KMS-11 (cell line): Measurements from ENCODE around the gene TCF15.
"Not testable (repeated sequence)": the region's sequence is repeated elsewhere in the genome, so short reads cannot be mapped to it uniquely, and the experiment has no call there.

Experiments used
- H2AFZ ChIP-seq: fragments of 200-600 bp; sonication (generic); 2 replicates; pipeline ENCODE4 v1.6.1; 2016; ENCODE audit warnings: antibody characterized with exemption, mixed run types, low read depth
- H3K27ac ChIP-seq: fragments of 200-600 bp; sonication (generic); 2 replicates; pipeline ENCODE4 v1.6.1; 2016; ENCODE audit warnings: mild to moderate bottlenecking, mixed run types
- H3K27me3 ChIP-seq: fragments of 200-600 bp; sonication (generic); 2 replicates; pipeline ENCODE4 v1.6.1; 2017; ENCODE audit warnings: mild to moderate bottlenecking, low read depth, mixed run types, moderate library complexity; ENCODE audit not compliant: insufficient read depth
- H3K36me3 ChIP-seq: fragments of 200-600 bp; sonication (generic); 2 replicates; pipeline ENCODE4 v1.6.1; 2017; ENCODE audit warnings: mild to moderate bottlenecking, mixed run types; ENCODE audit not compliant: insufficient read depth
- H3K4me1 ChIP-seq: fragments of 200-600 bp; sonication (generic); 2 replicates; pipeline ENCODE4 v1.6.1; 2016; ENCODE audit warnings: mild to moderate bottlenecking, low read depth, mixed run types; ENCODE audit not compliant: poor library complexity, severe bottlenecking
- H3K4me2 ChIP-seq: fragments of 200-600 bp; sonication (generic); 2 replicates; pipeline ENCODE4 v1.7.0; 2016; ENCODE audit warnings: mild to moderate bottlenecking, mixed run types
- H3K4me3 ChIP-seq: fragments of 200-600 bp; sonication (generic); IDR thresholded peaks from 2 replicates; pipeline ENCODE4 v1.6.1; 2017; ENCODE audit warnings: low read depth, low read length, mixed read lengths; ENCODE audit not compliant: insufficient read depth
- H3K79me2 ChIP-seq: fragments of 200-600 bp; sonication (generic); 2 replicates; pipeline ENCODE4 v1.6.1; 2016; ENCODE audit warnings: low read depth, mixed run types; ENCODE audit not compliant: insufficient read depth
- H3K9ac ChIP-seq: fragments of 200-600 bp; sonication (generic); 2 replicates; pipeline ENCODE4 v1.6.1; 2016; ENCODE audit warnings: mild to moderate bottlenecking, mixed run types
- H4K20me1 ChIP-seq: fragments of 200-600 bp; sonication (generic); 2 replicates; pipeline ENCODE4 v1.6.1; 2016; ENCODE audit warnings: mild to moderate bottlenecking, mixed run types; ENCODE audit not compliant: insufficient read depth
- TF ChIP-seq, protein P1 (sequence below): fragments of 200-600 bp; sonication (generic); conservative IDR thresholded peaks from 2 replicates; pipeline ENCODE4 v1.6.1; 2017; ENCODE audit warnings: low read depth, mild to moderate bottlenecking, antibody characterized with exemption, low read length, moderate library complexity, mixed read lengths

Gene TCF15

GRCh38 chr20:642398-643174 is 32.5 kb upstream of the TCF15 start:
- Histone ChIP-seq H3K79me2 (no peaks in the 10 kb centered on the region), H4K20me1 (no peaks in the 10 kb centered on the region), H3K4me1 (peaks cover 11% of the 10 kb centered on the region), H3K4me3 (no peak overlapping the region), H3K4me2 (no peak overlapping the region), H2AFZ (no peak overlapping the region), H3K36me3 (no peaks in the 10 kb centered on the region), H3K27me3 (no peaks in the 10 kb centered on the region), H3K27ac (no peak overlapping the region), H3K9ac (no peak overlapping the region)
- TF ChIP-seq, protein P1, sequence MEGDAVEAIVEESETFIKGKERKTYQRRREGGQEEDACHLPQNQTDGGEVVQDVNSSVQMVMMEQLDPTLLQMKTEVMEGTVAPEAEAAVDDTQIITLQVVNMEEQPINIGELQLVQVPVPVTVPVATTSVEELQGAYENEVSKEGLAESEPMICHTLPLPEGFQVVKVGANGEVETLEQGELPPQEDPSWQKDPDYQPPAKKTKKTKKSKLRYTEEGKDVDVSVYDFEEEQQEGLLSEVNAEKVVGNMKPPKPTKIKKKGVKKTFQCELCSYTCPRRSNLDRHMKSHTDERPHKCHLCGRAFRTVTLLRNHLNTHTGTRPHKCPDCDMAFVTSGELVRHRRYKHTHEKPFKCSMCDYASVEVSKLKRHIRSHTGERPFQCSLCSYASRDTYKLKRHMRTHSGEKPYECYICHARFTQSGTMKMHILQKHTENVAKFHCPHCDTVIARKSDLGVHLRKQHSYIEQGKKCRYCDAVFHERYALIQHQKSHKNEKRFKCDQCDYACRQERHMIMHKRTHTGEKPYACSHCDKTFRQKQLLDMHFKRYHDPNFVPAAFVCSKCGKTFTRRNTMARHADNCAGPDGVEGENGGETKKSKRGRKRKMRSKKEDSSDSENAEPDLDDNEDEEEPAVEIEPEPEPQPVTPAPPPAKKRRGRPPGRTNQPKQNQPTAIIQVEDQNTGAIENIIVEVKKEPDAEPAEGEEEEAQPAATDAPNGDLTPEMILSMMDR: no peak

GRCh38 chr20:642013-642397 is 31.9 kb upstream of the TCF15 start:
- H3K4me2 ChIP-seq, H3K9ac ChIP-seq, H2AFZ ChIP-seq, H3K27ac ChIP-seq, H3K27me3 ChIP-seq, H3K36me3 ChIP-seq, H3K4me3 ChIP-seq, H3K79me2 ChIP-seq, H4K20me1 ChIP-seq: not testable (repeated sequence)
- H3K4me1 ChIP-seq: peaks cover 11% of the 10 kb centered on the region

DNA sequence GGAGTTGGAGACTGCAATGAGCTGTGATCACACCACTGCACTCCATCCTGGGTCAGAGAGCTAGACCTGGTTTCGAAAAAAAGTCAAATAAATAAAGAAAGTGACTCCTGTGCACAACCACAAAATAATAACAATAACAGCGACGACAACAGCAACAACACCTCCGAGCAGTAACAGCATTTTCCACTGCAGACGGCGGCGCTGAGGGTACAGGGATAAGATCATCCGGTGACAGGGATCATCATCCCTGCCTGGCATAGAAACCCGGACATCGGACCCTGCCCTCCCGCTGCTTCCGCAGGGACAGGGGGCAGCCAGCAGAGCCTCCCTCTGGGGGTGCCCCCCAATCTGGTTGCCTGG is 31.4 kb upstream of the TCF15 start:
- H3K4me2 ChIP-seq: no peak overlapping the region
- H3K9ac ChIP-seq: no peak overlapping the region
- H3K4me3 ChIP-seq: no peak overlapping the region
- H3K27me3 ChIP-seq: no peaks in the 10 kb centered on the region
- H3K27ac ChIP-seq: no peak overlapping the region
- H2AFZ ChIP-seq: no peak overlapping the region
- peaks cover 11% of the 10 kb centered on the region for H3K4me1 ChIP-seq
- no peaks in the 10 kb centered on the region for H3K36me3 ChIP-seq
- H3K79me2 ChIP-seq: no peaks in the 10 kb centered on the region
- no peaks in the 10 kb centered on the region for H4K20me1 ChIP-seq
- TF ChIP-seq, protein P1: no peak

DNA sequence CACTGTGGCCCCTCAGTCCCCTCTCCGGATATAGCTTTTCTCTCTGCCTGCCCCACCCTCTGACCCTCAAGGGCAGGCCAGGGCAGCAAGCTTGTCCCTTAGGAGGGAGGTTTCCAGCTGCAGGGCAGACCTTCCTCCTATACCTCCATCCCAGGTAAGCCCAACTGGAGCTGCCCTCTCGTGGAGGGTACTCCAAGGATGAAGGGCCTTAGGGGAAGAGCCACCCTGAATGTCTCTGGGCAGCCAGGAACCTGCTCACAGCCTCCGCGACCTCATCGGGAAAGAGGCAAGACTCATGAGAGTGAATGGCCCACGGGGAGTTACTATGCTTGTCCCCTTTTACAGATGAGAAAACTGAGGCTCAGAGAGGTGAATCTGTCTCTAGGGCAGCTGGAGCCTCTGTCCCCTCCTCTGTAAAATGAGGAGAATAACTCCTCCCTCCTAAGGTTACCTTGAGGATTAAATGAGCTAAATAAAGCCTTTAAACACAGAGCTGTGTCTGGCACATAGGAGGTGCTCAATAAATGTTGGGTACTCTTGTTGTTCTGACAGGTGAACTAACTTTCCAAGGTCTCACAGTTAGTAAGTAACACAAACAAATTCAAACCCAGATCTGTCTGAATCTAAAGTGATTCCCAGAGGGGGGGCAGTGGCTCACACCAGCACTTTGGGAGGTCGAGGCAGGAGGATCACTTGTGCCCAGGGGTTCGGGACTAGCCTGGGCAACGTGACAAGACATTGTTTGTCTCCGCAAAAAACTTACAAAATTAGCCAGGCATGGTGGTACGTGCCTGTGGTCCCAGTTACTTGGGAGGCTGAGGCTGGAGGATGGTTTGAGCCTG is 30.8 kb upstream of the TCF15 start:
- H3K4me1 ChIP-seq: peaks cover 11% of the 10 kb centered on the region
- TF ChIP-seq, protein P1: no peak
- H3K4me2 ChIP-seq: no peak overlapping the region
- no peak overlapping the region for H3K4me3 ChIP-seq
- no peaks in the 10 kb centered on the region for H4K20me1 ChIP-seq
- no peak overlapping the region for H3K27ac ChIP-seq
- H3K27me3 ChIP-seq: no peaks in the 10 kb centered on the region
- H3K79me2 ChIP-seq: no peaks in the 10 kb centered on the region
- H3K36me3 ChIP-seq: no peaks in the 10 kb centered on the region
- H2AFZ ChIP-seq: no peak overlapping the region
- no peak overlapping the region for H3K9ac ChIP-seq

DNA sequence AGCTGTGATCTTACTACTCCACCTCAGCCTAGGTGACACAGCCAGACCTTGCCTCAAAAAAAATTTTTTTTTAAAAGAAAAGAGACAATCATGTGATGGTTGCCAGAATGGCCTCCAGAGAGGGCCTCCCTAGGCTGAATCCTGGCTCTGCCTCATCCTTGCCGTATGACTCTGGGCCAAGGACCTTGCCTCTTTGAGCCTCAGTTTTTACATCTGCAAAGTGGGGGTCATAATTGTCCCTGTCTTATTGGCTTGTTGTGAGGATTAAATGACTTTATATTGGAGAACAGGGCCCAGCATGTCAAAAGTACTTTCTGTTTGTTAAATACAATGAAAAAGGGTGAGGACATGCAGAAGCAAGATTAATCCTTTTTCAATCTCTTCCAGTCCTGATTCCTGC is 28.5 kb upstream of the TCF15 start:
- H3K79me2 ChIP-seq: no peaks in the 10 kb centered on the region
- no peaks in the 10 kb centered on the region for H4K20me1 ChIP-seq
- H3K36me3 ChIP-seq: no peaks in the 10 kb centered on the region
- H3K9ac ChIP-seq: no peak overlapping the region
- H3K4me1 ChIP-seq: no peaks in the 10 kb centered on the region
- H3K4me2 ChIP-seq: no peak overlapping the region
- H3K4me3 ChIP-seq: no peak overlapping the region
- H3K27ac ChIP-seq: no peak overlapping the region
- no peaks in the 10 kb centered on the region for H3K27me3 ChIP-seq
- TF ChIP-seq, protein P1: no peak
- H2AFZ ChIP-seq: no peak overlapping the region
